Measurements from ENCODE around the gene KCTD21.

GRCh38 chr11:78230161-78230877 is 41.9 kb upstream of the KCTD21 start:
- no peak for TF ChIP-seq CTCF (IDR thresholded peaks at IDR 0.05)
- TF ChIP-seq EZH2phosphoT487 (IDR thresholded peaks at IDR 0.05), result no peak
- no peak for TF ChIP-seq EZH2 (IDR thresholded peaks at IDR 0.05)

Data from neural progenitor cell (in vitro differentiated cells).